ENCODE data around the gene AP5Z1.

- no peak for TF ChIP-seq CTCF (IDR thresholded peaks at IDR 0.05)
- TF ChIP-seq POLR2A (IDR thresholded peaks at IDR 0.05): no peak
- no peak for TF ChIP-seq POLR2AphosphoS5 (IDR thresholded peaks at IDR 0.05; ENCODE audit: insufficient read depth in 1 of 2, low read depth in 1 of 2)
Observed at GRCh38 chr7:4751398-4751947, 23.9 kb upstream of the AP5Z1 start.

All from vagina (tissue), 2 donors.